Lung (tissue), 12 donors: ENCODE measurements around the gene DDRGK1. TPM values are rescaled to one million over a fixed set of nuclear protein-coding genes. Genes with fewer than 3 reads are reported as not detected.

Source experiments
- ATAC-seq: fragments of 200-7000 bp; cut with Tn5 transposase; one replicate; pipeline ENCODE4 v1.9.1; 2020; ENCODE audit warnings: moderate number of reproducible peaks; ENCODE audit not compliant: insufficient read depth, low FRiP score
- DNase-seq, 3 donors: peaks; one replicate each; pipeline ENCODE4 v3.0.0-alpha.2; 2013 to 2017
- H3K27ac ChIP-seq, 2 donors: one replicate each; pipeline ENCODE4 v1.5.1; 2013; ENCODE audit warnings: mild to moderate bottlenecking in 2 of 2, moderate library complexity in 2 of 2, control low read depth in 1 of 2, inconsistent platforms in 1 of 2, low read depth in 1 of 2, low read length in 1 of 2
- H3K27me3 ChIP-seq, 3 donors: one replicate each; pipeline ENCODE4 v1.5.1; 2013; ENCODE audit warnings: low read length in 2 of 3; ENCODE audit not compliant: control insufficient read depth in 3 of 3, insufficient read depth in 3 of 3
- H3K36me3 ChIP-seq, 4 donors: one replicate each; pipeline ENCODE4 v1.5.1; 2013; ENCODE audit warnings: low read length in 4 of 4, mild to moderate bottlenecking in 1 of 4, moderate library complexity in 1 of 4; ENCODE audit not compliant: control insufficient read depth in 4 of 4, insufficient read depth in 4 of 4
- H3K4me1 ChIP-seq, 5 donors: one replicate each; pipeline ENCODE4 v1.5.1; 2013; ENCODE audit warnings: low read length in 5 of 5, mild to moderate bottlenecking in 2 of 5, moderate library complexity in 1 of 5; ENCODE audit not compliant: control insufficient read depth in 5 of 5, insufficient read depth in 5 of 5
- H3K4me3 ChIP-seq: one replicate; pipeline ENCODE4 v1.5.1; 2013; ENCODE audit warnings: mild to moderate bottlenecking, control low read depth, moderate library complexity
- H3K9ac ChIP-seq, 2 donors: one replicate each; pipeline ENCODE4 v1.5.1; 2013; ENCODE audit warnings: low read length in 2 of 2, control low read depth in 1 of 2; ENCODE audit not compliant: insufficient read depth in 1 of 2
- H3K9me3 ChIP-seq, 4 donors: one replicate each; pipeline ENCODE4 v1.5.1; 2013; ENCODE audit warnings: low read length in 3 of 4, mild to moderate bottlenecking in 1 of 4, moderate library complexity in 1 of 4; ENCODE audit not compliant: control insufficient read depth in 4 of 4, insufficient read depth in 3 of 4
- CTCF ChIP-seq: IDR thresholded peaks from 2 replicates; pipeline ENCODE4 v1.5.1; 2012; ENCODE audit warnings: mild to moderate bottlenecking; ENCODE audit errors: control extremely low read depth, extremely low read depth
- WGBS, 2 donors: extraction: QIAGEN DNeasy Blood & Tissue Kit; methylation state at CpG; one replicate each; pipeline ENCODE4 v1.1.7; 2013; 5-methylcytosine and 5-hydroxymethylcytosine counted together
- polyA plus RNA-seq, 2 donors: library from polyadenylated mRNA; stranded (reverse); fragments of 200-250 nt; gene quantifications; one replicate each; pipeline ENCODE4 v1.2.1, GENCODE V29; 2013
- total RNA-seq, 2 donors: library from RNA; depleted of rRNA in 1 of 2; stranded (reverse); fragments of >200 nt in 1 of 2; gene quantifications; one replicate each; pipeline ENCODE4 v1.2.1, GENCODE V29; 2014 to 2021
- donor health status: control.
- donor health status: control.
- donor health status: Bipolar disorder and iron deficiency.
- donor health status: healthy.
- donor health status: DM: yes; HTN: yes; CAD: no.

Gene DDRGK1
- total and polyA plus RNA-seq, 4 donors: 44.3 to 95.1 (median 85.9) TPM

GRCh38 chr20:3246682-3247081 is 42.2 kb upstream of the DDRGK1 start:
- peaks cover 0 to 11% (median 0%) of the 10 kb centered on the region in 5 donors for H3K4me1 ChIP-seq
- 92 to 100% methylated on average over 1 of the region's 1 CpG for WGBS, 2 donors
- ATAC-seq (no peak), DNase-seq (no peak)
- no peaks in the 10 kb centered on the region for H3K9me3 ChIP-seq
- no peak overlapping the region for H3K9ac ChIP-seq
- peaks cover 0 to 35% (median 12%) of the 10 kb centered on the region in 3 donors for H3K27me3 ChIP-seq
- peaks cover 0 to 7% (median 2%) of the 10 kb centered on the region in 4 donors for H3K36me3 ChIP-seq
- H3K27ac ChIP-seq: no peak overlapping the region
- no peak for TF ChIP-seq CTCF
- H3K4me3 ChIP-seq: no peak overlapping the region

- H3K9me3 ChIP-seq: no peaks in the 10 kb centered on the region
- H3K27ac ChIP-seq: no peak overlapping the region
- TF ChIP-seq CTCF: no peak
- H3K4me3 ChIP-seq: no peak overlapping the region
- WGBS, 2 donors: 62 to 75% methylated on average over 4 of the region's 4 CpGs
- H3K36me3 ChIP-seq: peaks cover 0 to 4% (median 0%) of the 10 kb centered on the region in 4 donors
- peaks cover 0 to 11% (median 0%) of the 10 kb centered on the region in 5 donors for H3K4me1 ChIP-seq
- no peak overlapping the region for H3K9ac ChIP-seq
- ATAC-seq: no peak
- H3K27me3 ChIP-seq: peaks cover 0 to 45% (median 19%) of the 10 kb centered on the region in 3 donors
- no peak for DNase-seq
These were observed 41.2 kb upstream of the DDRGK1 start for GRCh38 chr20:3245711-3246110.

- WGBS, 2 donors: 65 to 74% methylated on average over 2 of the region's 2 CpGs
- Histone ChIP-seq H3K27ac (no peak overlapping the region), H3K27me3 (peaks cover 0 to 51% (median 22%) of the 10 kb centered on the region in 3 donors), H3K36me3 (peaks cover 0 to 3% (median 0%) of the 10 kb centered on the region in 4 donors), H3K4me3 (no peak overlapping the region), H3K9me3 (no peaks in the 10 kb centered on the region), H3K4me1 (peaks cover 0 to 12% (median 0%) of the 10 kb centered on the region in 5 donors), H3K9ac (no peak overlapping the region)
- no peak for TF ChIP-seq CTCF
- DNase-seq: no peak
- no peak for ATAC-seq
These were observed 40.7 kb upstream of the DDRGK1 start for GRCh38 chr20:3245156-3245555.

GRCh38 chr20:3244613-3245012 is 40.1 kb upstream of the DDRGK1 start:
- peaks cover 0 to 53% (median 25%) of the 10 kb centered on the region in 3 donors for H3K27me3 ChIP-seq
- H3K36me3 ChIP-seq: no peaks in the 10 kb centered on the region
- no peak for DNase-seq
- 82 to 93% methylated on average over 1 of the region's 1 CpG for WGBS, 2 donors
- no peak overlapping the region for H3K27ac ChIP-seq
- TF ChIP-seq CTCF: no peak
- peaks cover 0 to 17% (median 0%) of the 10 kb centered on the region in 5 donors for H3K4me1 ChIP-seq
- ATAC-seq: no peak
- H3K9ac ChIP-seq: no peak overlapping the region
- H3K4me3 ChIP-seq: no peak overlapping the region
- peaks cover 0 to 2% (median 0%) of the 10 kb centered on the region in 4 donors for H3K9me3 ChIP-seq
